AG09309 (cell line): ENCODE measurements around the gene USP48.

ENCODE experiments used
- DNase-seq: peaks from one replicate; pipeline ENCODE4 v3.0.0-alpha.2; 2010; ENCODE audit warnings: low read depth
- H3K4me3 ChIP-seq: 2 replicates; pipeline ENCODE4 v1.5.1; 2011; ENCODE audit warnings: mild to moderate bottlenecking, low read depth, low read length, moderate library complexity; ENCODE audit not compliant: control insufficient read depth
- CTCF ChIP-seq: IDR thresholded peaks from 2 replicates; pipeline ENCODE4 v1.5.1; 2011; ENCODE audit warnings: mild to moderate bottlenecking, low read depth, low read length, inconsistent platforms; ENCODE audit not compliant: insufficient read depth, control insufficient read depth; ENCODE audit errors: missing control alignments

Gene USP48

GRCh38 chr1:21755067-21755466 is 27.9 kb downstream of the USP48 start:
- no peak overlapping the region for H3K4me3 ChIP-seq
- DNase-seq = no peak
- no peak for TF ChIP-seq CTCF

DNA sequence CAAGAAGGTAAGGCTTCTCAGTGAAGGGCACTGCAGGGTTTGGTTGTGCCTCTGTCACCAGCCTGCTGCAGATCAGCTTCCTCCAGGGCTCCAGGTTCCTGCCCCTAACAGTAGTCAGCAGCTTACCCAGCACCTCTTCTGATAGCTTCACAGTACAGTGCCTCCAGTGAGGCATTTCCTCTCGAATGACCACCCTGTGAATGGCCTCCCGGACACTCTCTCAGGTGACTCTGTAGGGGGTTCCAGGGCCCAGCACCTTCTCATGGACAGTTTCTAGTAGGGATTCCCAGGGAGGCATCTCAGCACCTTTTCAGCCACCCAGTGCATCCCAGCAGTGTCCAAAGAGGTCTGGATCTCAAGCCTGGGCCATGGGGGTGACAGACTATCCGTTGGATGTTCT is 28.4 kb downstream of the USP48 start:
- H3K4me3 ChIP-seq = no peak overlapping the region
- no peak for TF ChIP-seq CTCF
- DNase-seq = no peak

DNA sequence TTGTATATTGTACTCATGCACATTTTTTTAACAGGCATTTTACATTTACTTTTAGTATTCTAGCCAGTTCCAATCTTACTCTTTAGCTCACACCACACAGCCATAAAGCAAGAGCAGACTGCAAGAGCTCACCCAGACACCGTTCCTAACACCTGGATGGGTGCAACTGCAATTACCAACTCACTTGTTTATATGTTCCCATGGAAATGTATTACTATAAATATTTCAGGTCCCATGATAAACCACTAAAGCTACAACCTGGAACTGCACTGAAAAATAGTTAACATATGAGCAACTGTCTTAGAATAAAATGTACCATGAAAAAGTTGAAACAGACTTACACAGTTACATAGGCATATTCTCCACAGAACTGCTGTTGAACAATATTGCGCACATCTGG is 30.8 kb downstream of the USP48 start:
- H3K4me3 ChIP-seq = no peak overlapping the region
- no peak for DNase-seq
- no peak for TF ChIP-seq CTCF

GRCh38 chr1:21751281-21751680 is 31.7 kb downstream of the USP48 start:
- DNase-seq = no peak
- no peak for TF ChIP-seq CTCF
- no peak overlapping the region for H3K4me3 ChIP-seq

DNA sequence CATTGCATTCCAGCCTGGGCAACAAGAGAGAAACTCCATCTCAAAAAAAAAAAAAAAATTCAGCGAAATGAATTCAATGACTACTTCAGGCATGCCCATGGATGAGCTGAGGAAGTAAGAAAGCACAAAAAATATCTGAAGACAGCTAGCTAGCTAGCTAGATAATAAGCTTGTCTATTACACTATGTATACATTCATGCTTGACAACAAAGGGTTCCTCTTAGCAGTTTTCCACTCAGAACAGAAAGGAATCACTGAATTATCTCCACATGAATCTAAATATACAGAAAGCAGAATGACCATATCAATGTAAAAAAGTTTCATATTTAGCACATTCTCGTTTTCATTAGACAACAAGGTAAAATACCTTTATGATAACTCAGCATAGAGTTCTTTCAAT is 32.1 kb downstream of the USP48 start:
- no peak for TF ChIP-seq CTCF
- H3K4me3 ChIP-seq = no peak overlapping the region
- DNase-seq = no peak

DNA sequence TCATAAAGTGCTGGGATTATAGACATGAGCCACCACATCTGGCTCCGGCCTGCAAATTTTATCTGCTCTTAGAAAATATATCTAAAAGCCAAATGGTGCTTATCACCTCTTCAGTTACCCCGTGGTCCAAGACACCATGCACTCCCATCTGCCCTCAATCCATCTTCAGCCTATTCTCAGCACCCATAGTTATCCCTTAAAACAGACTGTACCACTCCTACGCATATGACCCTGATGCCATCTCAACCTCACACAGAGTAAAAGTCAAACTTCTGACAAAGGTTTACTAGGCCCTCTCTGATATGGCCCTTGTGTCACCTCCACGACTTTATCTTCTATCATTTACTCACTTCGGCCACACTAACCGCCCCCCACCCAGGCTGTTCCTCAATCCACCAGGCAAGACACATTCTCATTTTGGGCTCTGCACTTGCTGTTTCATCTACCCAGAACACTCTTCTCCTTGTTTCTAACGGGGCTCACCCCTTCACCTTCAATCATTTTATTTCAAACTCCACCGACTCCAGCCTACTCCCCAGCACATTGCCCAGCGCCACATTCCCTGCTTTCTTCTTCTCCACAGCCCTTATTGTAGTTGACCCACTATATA is 33.0 kb downstream of the USP48 start:
- DNase-seq = no peak
- no peak overlapping the region for H3K4me3 ChIP-seq
- TF ChIP-seq CTCF = no peak

GRCh38 chr1:21749109-21749508 is 33.8 kb downstream of the USP48 start:
- no peak for DNase-seq
- TF ChIP-seq CTCF = no peak
- no peak overlapping the region for H3K4me3 ChIP-seq
